ENCODE data around the gene SLC25A3.

GRCh38 chr12:98579835-98580234, 13.7 kb upstream of the SLC25A3 start:
- no peak for TF ChIP-seq CTCF (IDR thresholded peaks at IDR 0.05)
- no peak for TF ChIP-seq POLR2A (IDR thresholded peaks at IDR 0.05)

Measured in adrenal gland (tissue), 5 donors.